ENCODE data around the gene ARSJ.

The ARSJ gene

DNA sequence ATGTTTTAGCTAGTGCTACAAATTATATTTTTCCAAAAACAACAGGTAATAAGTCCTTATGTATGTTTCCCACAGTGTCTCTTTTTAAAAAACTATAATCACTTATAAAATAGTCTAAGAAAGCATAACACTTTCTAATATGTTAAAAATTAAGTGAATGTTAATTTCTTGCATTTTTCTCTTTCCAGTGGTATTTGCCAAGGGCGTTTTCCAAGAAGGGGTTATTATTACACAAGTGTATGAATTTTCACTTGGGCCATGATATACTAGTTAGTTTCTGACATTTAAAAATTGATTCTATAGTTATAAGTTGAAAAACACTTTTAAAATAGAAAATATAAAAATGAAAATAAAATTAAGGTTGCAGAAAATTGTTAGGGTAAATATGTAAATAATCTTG is 74.6 kb downstream of the ARSJ start:
- Histone ChIP-seq H3F3A (ENCODE audit: control insufficient read depth, insufficient read depth) (peaks cover 1% of the 10 kb centered on the region; the same call in 1 of the 2 replicates), H3K36me3 (ENCODE audit: control insufficient read depth, low read length) (no peaks in the 10 kb centered on the region), H3K9me2 (replicated peaks; ENCODE audit: control insufficient read depth, low read length) (no peaks in the 10 kb centered on the region), H3K4me2 (ENCODE audit: low read length) (no peak overlapping the region), H4K20me1 (ENCODE audit: control insufficient read depth, insufficient read depth, low read depth, low read length) (no peaks in the 10 kb centered on the region), H3K4me3 (ENCODE audit: low read length) (no peak overlapping the region), H3K79me2 (ENCODE audit: control insufficient read depth, low read length) (no peaks in the 10 kb centered on the region), H3K9me3 (ENCODE audit: control insufficient read depth, insufficient read depth, low read length) (no peaks in the 10 kb centered on the region), H3K27me3 (ENCODE audit: control insufficient read depth, low read length) (no peaks in the 10 kb centered on the region), H3K27ac (ENCODE audit: low read depth, low read length) (no peak overlapping the region), H3K4me1 (ENCODE audit: control insufficient read depth, low read length) (peaks cover 12% of the 10 kb centered on the region)
- TF ChIP-seq EZH2phosphoT487 (IDR thresholded peaks at IDR 0.05; ENCODE audit: borderline replicate concordance, low read length): no peak
- TF ChIP-seq, protein P1, sequence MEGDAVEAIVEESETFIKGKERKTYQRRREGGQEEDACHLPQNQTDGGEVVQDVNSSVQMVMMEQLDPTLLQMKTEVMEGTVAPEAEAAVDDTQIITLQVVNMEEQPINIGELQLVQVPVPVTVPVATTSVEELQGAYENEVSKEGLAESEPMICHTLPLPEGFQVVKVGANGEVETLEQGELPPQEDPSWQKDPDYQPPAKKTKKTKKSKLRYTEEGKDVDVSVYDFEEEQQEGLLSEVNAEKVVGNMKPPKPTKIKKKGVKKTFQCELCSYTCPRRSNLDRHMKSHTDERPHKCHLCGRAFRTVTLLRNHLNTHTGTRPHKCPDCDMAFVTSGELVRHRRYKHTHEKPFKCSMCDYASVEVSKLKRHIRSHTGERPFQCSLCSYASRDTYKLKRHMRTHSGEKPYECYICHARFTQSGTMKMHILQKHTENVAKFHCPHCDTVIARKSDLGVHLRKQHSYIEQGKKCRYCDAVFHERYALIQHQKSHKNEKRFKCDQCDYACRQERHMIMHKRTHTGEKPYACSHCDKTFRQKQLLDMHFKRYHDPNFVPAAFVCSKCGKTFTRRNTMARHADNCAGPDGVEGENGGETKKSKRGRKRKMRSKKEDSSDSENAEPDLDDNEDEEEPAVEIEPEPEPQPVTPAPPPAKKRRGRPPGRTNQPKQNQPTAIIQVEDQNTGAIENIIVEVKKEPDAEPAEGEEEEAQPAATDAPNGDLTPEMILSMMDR (IDR thresholded peaks at IDR 0.05; ENCODE audit: low read depth, low read length, poor library complexity, severe bottlenecking): no peak

DNA sequence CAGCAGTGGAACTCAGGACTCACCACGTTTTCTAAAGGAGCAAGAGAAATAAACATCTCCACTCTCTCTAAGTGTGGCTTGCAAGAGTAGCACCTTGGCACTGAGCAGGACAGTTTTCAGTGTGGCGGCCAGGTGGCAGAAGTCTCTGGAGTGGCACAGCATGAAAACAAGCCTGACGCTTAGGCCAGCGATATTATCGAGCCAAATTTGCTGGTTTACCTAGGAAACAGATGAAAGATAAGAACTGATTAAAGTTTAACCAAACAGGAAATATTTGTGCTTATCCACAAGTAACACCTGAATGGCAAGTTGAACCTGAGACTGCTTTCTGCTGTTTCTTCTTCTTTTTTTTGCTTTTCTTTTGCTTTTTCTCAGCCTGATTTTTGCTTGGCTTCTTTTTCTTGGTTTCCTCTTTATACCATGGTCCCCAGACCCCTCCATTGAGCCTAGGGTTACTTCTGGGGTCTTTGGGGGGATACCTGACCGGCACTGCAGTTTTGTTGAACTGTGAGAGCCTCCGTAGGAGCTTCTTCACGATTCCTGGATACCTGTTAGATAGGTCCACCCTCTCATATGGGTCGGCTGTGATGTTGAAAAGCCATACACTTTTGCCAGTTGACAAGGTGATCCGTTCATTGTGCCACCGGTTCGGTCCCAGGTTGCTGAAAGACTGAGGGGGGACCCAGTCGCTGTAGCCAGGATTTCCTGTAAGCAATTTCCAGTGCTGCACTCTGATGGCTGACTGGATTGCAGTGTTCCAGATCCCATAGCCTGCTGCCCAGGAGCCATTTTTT is 77.3 kb downstream of the ARSJ start:
- Histone ChIP-seq H4K20me1 (ENCODE audit: control insufficient read depth, insufficient read depth, low read depth, low read length) (no peaks in the 10 kb centered on the region), H3K4me2 (ENCODE audit: low read length) (no peak overlapping the region), H3K9me3 (ENCODE audit: control insufficient read depth, insufficient read depth, low read length) (no peaks in the 10 kb centered on the region), H3K36me3 (ENCODE audit: control insufficient read depth, low read length) (no peaks in the 10 kb centered on the region), H3K4me1 (ENCODE audit: control insufficient read depth, low read length) (peaks cover 27% of the 10 kb centered on the region), H3K4me3 (ENCODE audit: low read length) (no peak overlapping the region), H3K79me2 (ENCODE audit: control insufficient read depth, low read length) (no peaks in the 10 kb centered on the region), H3K27ac (ENCODE audit: low read depth, low read length) (no peak overlapping the region), H3K27me3 (ENCODE audit: control insufficient read depth, low read length) (no peaks in the 10 kb centered on the region), H3K9me2 (replicated peaks; ENCODE audit: control insufficient read depth, low read length) (no peaks in the 10 kb centered on the region), H3F3A (ENCODE audit: control insufficient read depth, insufficient read depth) (peaks cover 8% of the 10 kb centered on the region; the same call in 1 of the 2 replicates)
- TF ChIP-seq, protein P1 (IDR thresholded peaks at IDR 0.05; ENCODE audit: low read depth, low read length, poor library complexity, severe bottlenecking): peak; percentile 14
- no peak for TF ChIP-seq EZH2phosphoT487 (IDR thresholded peaks at IDR 0.05; ENCODE audit: borderline replicate concordance, low read length)

DNA sequence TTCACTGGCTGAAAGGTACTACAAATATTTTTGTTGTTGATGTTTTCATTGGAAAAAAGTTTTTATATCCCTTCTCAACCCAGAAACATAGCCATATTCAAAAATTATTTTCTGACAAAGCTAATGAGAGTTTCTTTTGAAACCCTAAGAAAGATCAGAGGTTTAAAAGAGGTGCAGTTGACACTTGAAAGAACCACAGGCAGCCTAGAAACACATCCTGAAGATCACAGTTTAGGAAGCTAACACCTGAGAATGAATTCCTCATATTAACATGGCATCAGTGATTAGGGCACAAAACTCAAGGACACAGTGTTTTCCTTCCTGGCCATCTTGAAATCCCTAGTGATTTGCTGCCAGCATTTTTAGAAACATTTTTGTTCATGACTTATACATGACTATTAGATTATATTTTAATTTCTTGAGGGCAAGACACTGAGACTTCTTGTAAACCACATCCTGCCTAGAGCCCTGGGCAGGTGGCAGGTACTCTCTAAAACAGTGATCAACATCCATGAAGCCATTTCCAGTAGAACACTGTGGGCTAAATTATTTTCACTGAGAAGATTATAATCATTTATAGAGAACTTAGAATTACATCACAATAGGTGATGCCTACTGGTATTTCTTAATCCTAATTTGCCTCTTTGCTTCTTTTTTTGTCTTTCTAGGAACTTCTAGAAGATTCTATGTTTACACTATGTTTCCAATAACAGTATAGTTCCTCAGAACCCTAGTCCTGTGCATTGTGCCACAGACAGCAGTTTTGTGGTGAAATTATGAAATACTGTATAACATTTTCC is 80.0 kb downstream of the ARSJ start:
- H3K4me2 ChIP-seq (ENCODE audit: low read length): peak overlapping the region; percentile 59
- no peaks in the 10 kb centered on the region for H4K20me1 ChIP-seq (ENCODE audit: control insufficient read depth, insufficient read depth, low read depth, low read length)
- H3K36me3 ChIP-seq (ENCODE audit: control insufficient read depth, low read length): no peaks in the 10 kb centered on the region
- H3K4me1 ChIP-seq (ENCODE audit: control insufficient read depth, low read length): peaks cover 27% of the 10 kb centered on the region
- TF ChIP-seq, protein P1 (IDR thresholded peaks at IDR 0.05; ENCODE audit: low read depth, low read length, poor library complexity, severe bottlenecking): no peak
- TF ChIP-seq EZH2phosphoT487 (IDR thresholded peaks at IDR 0.05; ENCODE audit: borderline replicate concordance, low read length): no peak
- peak overlapping the region; percentile 26; the same call in 1 of the 2 replicates for H3K4me3 ChIP-seq (ENCODE audit: low read length)
- no peaks in the 10 kb centered on the region for H3K9me2 ChIP-seq (replicated peaks; ENCODE audit: control insufficient read depth, low read length)
- peak overlapping the region; percentile 21; the same call in 1 of the 2 replicates for H3K27ac ChIP-seq (ENCODE audit: low read depth, low read length)
- H3K9me3 ChIP-seq (ENCODE audit: control insufficient read depth, insufficient read depth, low read length): no peaks in the 10 kb centered on the region
- H3F3A ChIP-seq (ENCODE audit: control insufficient read depth, insufficient read depth): peaks cover 8% of the 10 kb centered on the region; the same call in 1 of the 2 replicates
- no peaks in the 10 kb centered on the region for H3K27me3 ChIP-seq (ENCODE audit: control insufficient read depth, low read length)
- no peaks in the 10 kb centered on the region for H3K79me2 ChIP-seq (ENCODE audit: control insufficient read depth, low read length)

Data from DOHH2 (cell line).